PFSK-1 (cell line): ENCODE data around the gene FBN1.

Source experiments
- FOXP2 ChIP-seq: optimal IDR thresholded peaks from 2 replicates; pipeline ENCODE3; 2011; ENCODE audit warnings: borderline replicate concordance, control low read depth, inconsistent platforms; ENCODE audit not compliant: insufficient read depth; ENCODE audit errors: extremely low read length, extremely low read depth
- POLR2AphosphoS5 ChIP-seq: IDR thresholded peaks from 2 replicates; pipeline ENCODE4 v1.6.1; 2012; ENCODE audit warnings: low read depth, mild to moderate bottlenecking, control low read depth, low read length, moderate library complexity
- SIN3A ChIP-seq: IDR thresholded peaks from 2 replicates; pipeline ENCODE4 v1.6.1; 2012; ENCODE audit warnings: mild to moderate bottlenecking, low read length, moderate library complexity, borderline replicate concordance; ENCODE audit not compliant: insufficient read depth
- TAF1 ChIP-seq: IDR thresholded peaks from 2 replicates; pipeline ENCODE4 v1.6.1; 2012; ENCODE audit warnings: low read length, control low read depth, borderline replicate concordance; ENCODE audit not compliant: insufficient read depth
- TF ChIP-seq, protein P1 (sequence below), 2 experiments: IDR thresholded peaks; 2 replicates each; pipeline versions ENCODE4 v1.6.1 to v1.8.0; 2011 to 2012; ENCODE audit warnings: low read depth in 2 of 2, low read length in 2 of 2, control low read depth in 1 of 2, inconsistent platforms in 1 of 2, mild to moderate bottlenecking in 1 of 2, moderate library complexity in 1 of 2; ENCODE audit not compliant: insufficient read depth in 1 of 2

FBN1 gene

DNA sequence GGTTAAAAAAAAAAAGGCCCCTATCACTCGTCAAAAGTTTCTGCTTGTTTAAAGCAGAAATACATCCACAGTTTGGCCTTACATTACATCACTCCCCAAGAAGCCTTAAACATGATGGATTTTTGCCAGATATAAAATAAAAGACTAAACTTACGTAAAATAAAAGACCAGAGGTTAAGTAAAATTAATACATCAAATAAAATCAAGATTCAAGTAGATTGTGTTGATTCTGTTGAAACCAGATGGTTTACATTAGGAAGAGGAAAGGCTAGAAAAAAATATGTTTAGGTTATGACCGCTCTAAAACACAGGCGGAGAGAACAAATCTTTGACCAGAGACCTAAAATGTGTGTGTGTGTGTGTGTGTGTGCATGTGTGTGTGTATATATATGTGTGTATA lies 210.2 kb downstream of the FBN1 start:
- TF ChIP-seq TAF1 (no peak), POLR2AphosphoS5 (no peak), SIN3A (no peak), FOXP2 (no peak)
- TF ChIP-seq, protein P1, sequence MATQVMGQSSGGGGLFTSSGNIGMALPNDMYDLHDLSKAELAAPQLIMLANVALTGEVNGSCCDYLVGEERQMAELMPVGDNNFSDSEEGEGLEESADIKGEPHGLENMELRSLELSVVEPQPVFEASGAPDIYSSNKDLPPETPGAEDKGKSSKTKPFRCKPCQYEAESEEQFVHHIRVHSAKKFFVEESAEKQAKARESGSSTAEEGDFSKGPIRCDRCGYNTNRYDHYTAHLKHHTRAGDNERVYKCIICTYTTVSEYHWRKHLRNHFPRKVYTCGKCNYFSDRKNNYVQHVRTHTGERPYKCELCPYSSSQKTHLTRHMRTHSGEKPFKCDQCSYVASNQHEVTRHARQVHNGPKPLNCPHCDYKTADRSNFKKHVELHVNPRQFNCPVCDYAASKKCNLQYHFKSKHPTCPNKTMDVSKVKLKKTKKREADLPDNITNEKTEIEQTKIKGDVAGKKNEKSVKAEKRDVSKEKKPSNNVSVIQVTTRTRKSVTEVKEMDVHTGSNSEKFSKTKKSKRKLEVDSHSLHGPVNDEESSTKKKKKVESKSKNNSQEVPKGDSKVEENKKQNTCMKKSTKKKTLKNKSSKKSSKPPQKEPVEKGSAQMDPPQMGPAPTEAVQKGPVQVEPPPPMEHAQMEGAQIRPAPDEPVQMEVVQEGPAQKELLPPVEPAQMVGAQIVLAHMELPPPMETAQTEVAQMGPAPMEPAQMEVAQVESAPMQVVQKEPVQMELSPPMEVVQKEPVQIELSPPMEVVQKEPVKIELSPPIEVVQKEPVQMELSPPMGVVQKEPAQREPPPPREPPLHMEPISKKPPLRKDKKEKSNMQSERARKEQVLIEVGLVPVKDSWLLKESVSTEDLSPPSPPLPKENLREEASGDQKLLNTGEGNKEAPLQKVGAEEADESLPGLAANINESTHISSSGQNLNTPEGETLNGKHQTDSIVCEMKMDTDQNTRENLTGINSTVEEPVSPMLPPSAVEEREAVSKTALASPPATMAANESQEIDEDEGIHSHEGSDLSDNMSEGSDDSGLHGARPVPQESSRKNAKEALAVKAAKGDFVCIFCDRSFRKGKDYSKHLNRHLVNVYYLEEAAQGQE (IDR thresholded peaks at IDR 0.05; ENCODE audit: insufficient read depth in 1 of 2, low read depth in 2 of 2, low read length in 2 of 2): no peak

- TF ChIP-seq SIN3A: no peak
- TF ChIP-seq, protein P1 (IDR thresholded peaks at IDR 0.05; ENCODE audit: insufficient read depth in 1 of 2, low read depth in 2 of 2, low read length in 2 of 2): no peak
- TF ChIP-seq TAF1: no peak
- TF ChIP-seq FOXP2: no peak
- TF ChIP-seq POLR2AphosphoS5: no peak
Measured at GRCh38 chr15:48433226-48433886, 212.2 kb downstream of the FBN1 start.

- TF ChIP-seq POLR2AphosphoS5 (no peak), SIN3A (no peak), FOXP2 (no peak), TAF1 (no peak)
- TF ChIP-seq, protein P1 (IDR thresholded peaks at IDR 0.05; ENCODE audit: insufficient read depth in 1 of 2, low read depth in 2 of 2, low read length in 2 of 2): no peak
Measured at GRCh38 chr15:48432688-48433087, 212.8 kb downstream of the FBN1 start.

DNA sequence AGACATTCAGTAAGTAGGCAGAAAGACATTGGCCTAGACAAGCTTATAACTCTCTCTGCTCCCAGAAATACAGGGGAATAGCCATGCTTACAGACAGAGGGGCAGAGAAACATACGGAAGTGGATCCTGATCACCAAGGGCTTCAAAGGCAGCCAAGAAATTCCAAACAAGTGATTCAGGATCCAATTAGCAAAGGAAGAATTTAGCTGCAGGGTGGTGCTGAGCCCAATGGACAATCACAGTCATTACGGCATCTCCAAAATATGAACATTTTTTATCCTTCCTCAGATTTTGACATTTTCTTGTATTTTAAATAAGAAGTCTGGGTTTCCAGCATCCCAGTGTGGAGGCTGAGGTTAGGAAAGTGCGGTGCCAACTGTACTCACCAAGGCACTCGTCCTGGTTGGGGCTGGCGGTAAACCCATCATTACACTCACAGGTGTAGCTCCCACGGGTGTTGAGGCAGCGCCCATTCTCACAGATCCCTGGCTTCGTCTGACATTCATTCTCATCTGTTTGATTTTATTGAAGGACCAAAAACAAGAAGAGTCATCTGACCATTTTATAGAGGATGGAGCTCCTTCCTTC lies 217.5 kb downstream of the FBN1 start:
- TF ChIP-seq SIN3A (no peak), POLR2AphosphoS5 (no peak), FOXP2 (no peak), TAF1 (no peak)
- TF ChIP-seq, protein P1 (IDR thresholded peaks at IDR 0.05; ENCODE audit: insufficient read depth in 1 of 2, low read depth in 2 of 2, low read length in 2 of 2): no peak

GRCh38 chr15:48427479-48427878 lies 218.0 kb downstream of the FBN1 start:
- no peak for TF ChIP-seq SIN3A
- no peak for TF ChIP-seq FOXP2
- TF ChIP-seq TAF1: no peak
- TF ChIP-seq POLR2AphosphoS5: no peak
- TF ChIP-seq, protein P1 (IDR thresholded peaks at IDR 0.05; ENCODE audit: insufficient read depth in 1 of 2, low read depth in 2 of 2, low read length in 2 of 2): no peak
